Measurements from ENCODE around the gene FUT8. TPM values are rescaled to one million over a fixed set of nuclear protein-coding genes. Genes with fewer than 3 reads are reported as not detected.

Gene FUT8
- total RNA-seq, 1 donor, result 124 TPM

- H3K9me3 ChIP-seq (ENCODE audit: low read depth, low read length), result no peaks in the 10 kb centered on the region
- no peaks in the 10 kb centered on the region for H3K27me3 ChIP-seq (ENCODE audit: insufficient read depth, low read length)
- no peak for DNase-seq (ENCODE audit: insufficient read length, low spot score, missing footprints)
- H3K36me3 ChIP-seq (ENCODE audit: insufficient read depth, low read length), result no peaks in the 10 kb centered on the region
- H3K79me2 ChIP-seq (ENCODE audit: insufficient read depth, low read length), result no peaks in the 10 kb centered on the region
- no peak overlapping the region for H3K4me3 ChIP-seq (ENCODE audit: insufficient read depth, low read length)
- TF ChIP-seq CTCF (IDR thresholded peaks at IDR 0.05; ENCODE audit: extremely low read depth, low read depth, low read length), result no peak
- H3K4me2 ChIP-seq (ENCODE audit: insufficient read depth, low read length), result no peak overlapping the region
- H2AFZ ChIP-seq (ENCODE audit: low read length), result no peak overlapping the region
- H3K4me1 ChIP-seq (ENCODE audit: insufficient read depth, low read length), result no peaks in the 10 kb centered on the region
- H4K20me1 ChIP-seq (ENCODE audit: insufficient read depth, low read length), result no peaks in the 10 kb centered on the region
- no peak overlapping the region for H3K27ac ChIP-seq (ENCODE audit: low read depth, low read length)
These were observed 200.7 kb downstream of the FUT8 start for GRCh38 chr14:65613131-65613650.

GRCh38 chr14:65618996-65619395 lies 206.5 kb downstream of the FUT8 start:
- Histone ChIP-seq H3K4me3 (ENCODE audit: insufficient read depth, low read length) (no peak overlapping the region), H3K4me2 (ENCODE audit: insufficient read depth, low read length) (no peak overlapping the region), H3K27ac (ENCODE audit: low read depth, low read length) (no peak overlapping the region), H3K27me3 (ENCODE audit: insufficient read depth, low read length) (no peaks in the 10 kb centered on the region), H4K20me1 (ENCODE audit: insufficient read depth, low read length) (no peaks in the 10 kb centered on the region), H3K4me1 (ENCODE audit: insufficient read depth, low read length) (no peaks in the 10 kb centered on the region), H2AFZ (ENCODE audit: low read length) (no peak overlapping the region), H3K9me3 (ENCODE audit: low read depth, low read length) (no peaks in the 10 kb centered on the region), H3K79me2 (ENCODE audit: insufficient read depth, low read length) (no peaks in the 10 kb centered on the region), H3K36me3 (ENCODE audit: insufficient read depth, low read length) (no peaks in the 10 kb centered on the region)
- no peak for DNase-seq (ENCODE audit: insufficient read length, low spot score, missing footprints)
- no peak for TF ChIP-seq CTCF (IDR thresholded peaks at IDR 0.05; ENCODE audit: extremely low read depth, low read depth, low read length)

DNA sequence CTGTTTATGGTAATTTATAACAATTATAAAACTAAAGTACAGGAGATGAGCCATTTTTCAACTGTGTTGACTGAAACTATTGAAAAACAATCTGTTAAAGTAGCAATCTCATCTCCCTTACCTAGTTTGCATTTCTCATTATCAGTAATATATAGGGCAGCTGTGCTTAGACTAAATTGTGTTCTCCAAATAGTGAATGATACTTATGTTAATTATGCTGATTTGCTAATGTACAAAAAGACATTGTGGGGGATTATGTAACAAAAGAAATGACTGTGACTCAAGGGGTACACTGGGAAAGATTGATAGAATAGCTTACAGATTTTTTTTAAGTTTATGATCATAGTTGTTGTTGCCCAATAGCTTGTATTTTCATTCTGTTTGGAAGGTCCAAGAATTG lies 207.7 kb downstream of the FUT8 start:
- Histone ChIP-seq H3K4me1 (ENCODE audit: insufficient read depth, low read length) (no peaks in the 10 kb centered on the region), H3K27me3 (ENCODE audit: insufficient read depth, low read length) (no peaks in the 10 kb centered on the region), H3K9me3 (ENCODE audit: low read depth, low read length) (no peaks in the 10 kb centered on the region), H4K20me1 (ENCODE audit: insufficient read depth, low read length) (no peaks in the 10 kb centered on the region), H3K27ac (ENCODE audit: low read depth, low read length) (no peak overlapping the region), H3K4me2 (ENCODE audit: insufficient read depth, low read length) (no peak overlapping the region), H2AFZ (ENCODE audit: low read length) (no peak overlapping the region), H3K79me2 (ENCODE audit: insufficient read depth, low read length) (no peaks in the 10 kb centered on the region), H3K36me3 (ENCODE audit: insufficient read depth, low read length) (no peaks in the 10 kb centered on the region), H3K4me3 (ENCODE audit: insufficient read depth, low read length) (no peak overlapping the region)
- no peak for TF ChIP-seq CTCF (IDR thresholded peaks at IDR 0.05; ENCODE audit: extremely low read depth, low read depth, low read length)
- DNase-seq (ENCODE audit: insufficient read length, low spot score, missing footprints), result no peak

- Histone ChIP-seq H2AFZ (ENCODE audit: low read length) (no peak overlapping the region), H3K27ac (ENCODE audit: low read depth, low read length) (no peak overlapping the region), H3K9me3 (ENCODE audit: low read depth, low read length) (no peaks in the 10 kb centered on the region), H4K20me1 (ENCODE audit: insufficient read depth, low read length) (no peaks in the 10 kb centered on the region), H3K36me3 (ENCODE audit: insufficient read depth, low read length) (no peaks in the 10 kb centered on the region), H3K27me3 (ENCODE audit: insufficient read depth, low read length) (no peaks in the 10 kb centered on the region), H3K4me2 (ENCODE audit: insufficient read depth, low read length) (no peak overlapping the region), H3K4me3 (ENCODE audit: insufficient read depth, low read length) (no peak overlapping the region), H3K4me1 (ENCODE audit: insufficient read depth, low read length) (no peaks in the 10 kb centered on the region), H3K79me2 (ENCODE audit: insufficient read depth, low read length) (no peaks in the 10 kb centered on the region)
- TF ChIP-seq CTCF (IDR thresholded peaks at IDR 0.05; ENCODE audit: extremely low read depth, low read depth, low read length), result no peak
- DNase-seq (ENCODE audit: insufficient read length, low spot score, missing footprints), result no peak
These were observed 210.2 kb downstream of the FUT8 start for GRCh38 chr14:65622703-65623102.
